ENCODE results near the gene TFDP2.
A peak's percentile ranks its signal among the peaks of the same experiment; 100 is the strongest.

TFDP2 gene

DNA sequence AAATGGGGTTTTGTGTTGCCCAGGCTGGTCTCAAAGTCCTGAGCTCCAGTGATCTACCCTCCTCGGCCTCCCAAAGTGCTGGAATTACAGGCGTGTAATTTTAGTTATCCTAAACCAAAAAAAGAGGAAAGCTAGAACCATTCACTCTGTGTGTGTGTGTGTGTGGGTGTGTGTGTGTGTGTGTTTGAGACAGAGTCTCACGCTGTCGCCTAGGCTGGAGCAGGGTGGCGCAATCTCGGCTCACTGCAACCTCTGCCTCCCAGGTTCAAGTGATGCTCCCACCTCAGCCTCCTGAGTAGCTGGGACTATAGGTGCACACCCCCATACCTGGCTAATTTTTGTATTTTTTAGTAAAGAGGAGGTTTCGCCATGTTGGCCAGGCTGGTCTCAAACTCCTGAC is 84.0 kb downstream of the TFDP2 start:
- no peak for DNase-seq

DNA sequence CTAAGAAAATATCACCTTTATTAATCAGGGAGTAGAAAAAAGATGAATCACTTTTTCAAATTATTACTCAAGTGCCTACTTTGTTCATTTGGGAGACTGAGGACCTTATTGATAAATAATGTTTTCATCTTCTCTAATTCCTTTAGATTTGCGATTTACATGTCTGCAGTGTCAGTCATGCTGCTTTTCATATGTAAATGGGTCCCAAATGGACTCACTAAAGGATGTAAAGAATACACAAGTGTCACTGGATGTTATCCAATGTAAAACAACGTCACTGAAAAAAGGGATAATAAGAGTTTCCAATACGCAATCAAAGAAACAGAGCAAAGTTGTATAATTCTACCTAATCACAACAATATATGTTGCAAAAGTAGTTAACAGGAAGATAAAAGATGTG is 84.9 kb downstream of the TFDP2 start:
- DNase-seq = no peak

DNA sequence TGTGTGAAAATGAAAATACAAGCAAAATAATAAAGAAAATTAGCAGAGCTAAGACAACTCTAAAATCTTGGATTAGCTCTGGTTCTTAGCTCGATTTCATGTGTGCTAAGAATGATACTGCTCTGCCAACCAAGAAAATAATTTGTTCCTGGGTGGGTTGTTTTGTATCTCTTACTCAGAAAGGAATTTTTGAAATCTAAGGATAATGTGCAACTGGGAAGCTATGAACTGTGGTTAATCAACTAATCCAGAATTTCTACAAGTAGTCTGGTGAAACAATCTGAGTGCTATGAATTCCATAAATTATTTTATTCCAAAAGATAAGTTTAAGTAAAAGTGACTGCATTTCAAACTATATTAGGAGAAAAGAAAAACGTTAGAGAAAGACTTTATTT is 92.0 kb downstream of the TFDP2 start:
- DNase-seq = no peak

DNA sequence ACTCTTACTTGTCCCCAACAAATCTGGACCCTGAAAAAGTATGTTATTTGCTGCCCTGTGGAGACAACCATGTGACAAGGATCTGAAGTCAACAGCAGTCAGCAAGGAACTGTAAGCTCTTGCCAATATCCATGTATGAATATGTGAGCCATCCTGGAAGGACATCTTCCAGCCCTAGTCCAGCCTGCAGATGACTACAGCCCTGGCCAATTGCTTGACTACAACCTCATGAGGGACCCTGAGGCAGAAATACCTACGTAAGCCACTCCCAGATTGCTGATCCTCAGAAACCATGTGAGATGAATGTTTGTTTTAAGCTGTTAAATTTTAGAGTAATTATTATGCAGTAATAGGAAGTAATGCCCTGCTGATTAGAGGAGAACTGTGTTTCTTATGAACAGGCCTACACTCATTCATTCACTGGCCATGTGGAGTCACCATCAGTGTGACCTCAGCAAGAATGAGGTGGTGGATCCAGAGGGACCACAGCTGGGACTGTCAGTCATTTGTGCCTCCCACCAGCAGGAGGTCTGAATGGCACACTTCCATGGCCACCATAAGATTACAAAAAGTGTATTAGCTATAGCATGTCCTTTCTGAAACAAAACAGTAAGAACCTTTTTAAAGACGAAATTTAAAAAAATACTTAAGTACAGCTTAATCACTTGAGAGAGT is 92.6 kb downstream of the TFDP2 start:
- no peak for DNase-seq

DNA sequence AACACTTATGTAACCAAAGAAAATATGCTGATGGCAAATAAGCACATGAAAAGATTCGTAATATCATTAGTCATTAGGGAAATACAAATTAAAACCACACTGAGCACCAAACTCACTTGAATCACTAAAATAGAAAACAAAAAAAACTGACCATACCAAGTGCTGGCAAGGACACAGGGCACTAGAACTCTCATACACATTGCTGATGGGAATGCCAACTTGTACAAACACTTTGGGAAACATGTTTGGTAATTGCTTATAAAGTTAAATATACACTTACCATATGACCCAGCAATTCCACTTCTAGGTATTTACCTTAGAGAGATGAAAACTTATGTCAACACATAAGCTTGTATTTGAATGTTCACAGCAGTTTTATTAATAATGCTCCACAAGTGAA is 95.5 kb downstream of the TFDP2 start:
- no peak for DNase-seq

DNA sequence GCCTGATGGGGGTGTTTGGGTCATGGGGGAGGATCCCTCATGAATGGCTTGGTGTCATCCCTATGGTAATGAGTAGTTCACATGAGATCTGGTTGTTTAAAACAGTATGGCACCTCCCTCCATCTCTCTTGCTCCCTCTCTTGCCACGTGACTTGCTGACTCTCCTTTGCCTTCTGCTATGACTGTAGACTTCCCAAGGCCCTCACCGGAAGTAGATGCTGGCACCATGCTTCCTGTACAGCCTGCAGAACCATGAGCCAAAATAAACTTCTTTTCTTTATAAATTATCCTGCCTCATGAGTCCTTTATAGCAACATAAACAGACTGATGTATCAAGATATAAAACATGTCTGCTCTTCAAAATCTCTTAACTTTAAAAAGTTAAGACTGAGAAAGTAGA is 96.1 kb downstream of the TFDP2 start:
- no peak for DNase-seq

DNA sequence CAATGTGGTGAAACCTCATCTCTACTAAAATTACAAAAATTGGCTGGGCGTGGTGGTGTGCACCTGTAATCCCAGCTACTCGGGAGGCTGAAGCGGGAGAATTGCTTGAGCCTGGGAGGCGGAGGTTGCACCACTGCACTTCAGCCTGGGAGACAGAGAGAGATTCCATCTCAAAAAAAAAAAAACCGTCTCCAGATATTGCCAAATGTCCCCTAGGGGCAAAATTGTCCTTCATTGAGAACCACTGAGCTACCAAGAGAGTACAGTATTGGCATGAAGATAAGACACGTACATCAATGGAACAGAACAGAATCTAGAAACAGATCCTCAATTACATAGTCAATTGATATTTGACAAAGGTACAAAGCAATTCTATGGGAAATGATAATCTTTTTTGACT is 98.0 kb downstream of the TFDP2 start:
- no peak for DNase-seq

GRCh38 chr3:142047021-142047369 is 102.3 kb downstream of the TFDP2 start:
- no peak for DNase-seq

DNA sequence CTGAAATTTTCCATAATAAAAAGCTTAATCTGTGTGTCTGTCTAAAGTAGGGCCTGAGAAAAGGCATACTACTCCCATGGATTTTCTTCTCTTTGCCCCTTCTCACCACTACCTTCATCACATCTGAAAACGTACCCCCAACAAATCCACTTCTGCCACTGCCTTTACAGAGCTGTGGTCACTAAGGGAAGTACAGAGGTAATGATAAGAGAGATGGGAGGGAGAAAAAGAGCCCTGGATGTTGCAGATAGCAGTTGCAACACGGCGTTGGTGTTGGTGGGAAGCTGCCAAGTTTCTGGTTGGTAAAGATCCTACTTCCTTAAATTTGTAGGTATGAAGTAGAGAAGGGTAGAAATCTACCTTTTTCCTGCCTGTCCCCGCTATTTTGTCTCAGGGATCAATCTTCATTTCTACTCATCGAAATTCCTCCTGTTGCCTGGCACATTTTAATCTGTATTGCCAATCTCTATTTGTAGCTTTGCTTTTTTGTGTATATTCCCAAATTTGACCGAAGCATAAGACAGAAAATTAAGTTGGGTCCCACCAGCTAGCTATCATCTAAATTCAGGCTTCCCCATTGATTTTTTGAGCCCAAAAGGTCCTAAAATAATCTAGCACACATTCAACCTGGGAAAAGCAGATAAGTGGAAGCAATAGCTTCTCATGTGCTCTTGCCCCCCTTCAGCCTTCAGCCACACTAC is 102.9 kb downstream of the TFDP2 start:
- DNase-seq = no peak

- DNase-seq = no peak
These were observed 108.3 kb downstream of the TFDP2 start for GRCh38 chr3:142040941-142041491.

GRCh38 chr3:142035308-142035922 is 113.9 kb downstream of the TFDP2 start:
- DNase-seq = no peak

DNA sequence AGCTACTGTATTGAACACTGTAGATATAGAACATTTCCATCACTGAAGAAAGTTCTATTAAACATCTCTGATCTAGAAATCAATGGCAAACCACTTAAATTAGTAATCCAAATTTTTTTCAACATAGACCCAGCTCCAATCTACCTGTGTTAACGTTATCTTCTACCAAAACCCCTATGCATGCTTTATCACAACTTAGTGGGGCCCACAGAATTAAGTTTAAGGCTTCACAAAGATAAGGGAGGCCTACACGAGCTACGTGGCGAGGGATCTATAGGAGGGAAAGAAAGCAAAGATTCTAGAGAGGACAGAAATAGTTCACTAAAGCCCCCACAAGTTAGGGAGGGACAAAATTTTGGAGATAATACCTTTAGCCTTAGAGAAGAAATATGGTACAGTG is 116.1 kb downstream of the TFDP2 start:
- no peak for DNase-seq

DNA sequence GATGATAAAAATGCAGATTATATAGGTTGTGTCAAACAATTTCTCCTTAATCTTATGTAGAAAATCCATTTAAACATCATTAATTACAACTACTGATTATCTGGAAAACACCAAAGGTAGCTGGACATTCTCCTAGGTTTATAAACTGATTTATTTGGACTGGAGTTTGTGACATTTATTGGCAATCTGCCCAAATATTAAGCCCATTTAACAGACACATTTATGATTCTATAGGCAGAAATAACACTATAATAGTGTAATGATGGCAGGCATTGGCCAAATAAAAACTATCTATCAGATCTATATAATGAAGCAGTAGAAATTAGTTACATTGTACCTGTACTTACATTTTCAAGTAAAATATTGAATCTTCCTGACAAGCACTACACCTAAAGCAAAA is 117.8 kb downstream of the TFDP2 start:
- DNase-seq = no peak

GRCh38 chr3:142029791-142030190 is 119.6 kb downstream of the TFDP2 start:
- DNase-seq = no peak

DNA sequence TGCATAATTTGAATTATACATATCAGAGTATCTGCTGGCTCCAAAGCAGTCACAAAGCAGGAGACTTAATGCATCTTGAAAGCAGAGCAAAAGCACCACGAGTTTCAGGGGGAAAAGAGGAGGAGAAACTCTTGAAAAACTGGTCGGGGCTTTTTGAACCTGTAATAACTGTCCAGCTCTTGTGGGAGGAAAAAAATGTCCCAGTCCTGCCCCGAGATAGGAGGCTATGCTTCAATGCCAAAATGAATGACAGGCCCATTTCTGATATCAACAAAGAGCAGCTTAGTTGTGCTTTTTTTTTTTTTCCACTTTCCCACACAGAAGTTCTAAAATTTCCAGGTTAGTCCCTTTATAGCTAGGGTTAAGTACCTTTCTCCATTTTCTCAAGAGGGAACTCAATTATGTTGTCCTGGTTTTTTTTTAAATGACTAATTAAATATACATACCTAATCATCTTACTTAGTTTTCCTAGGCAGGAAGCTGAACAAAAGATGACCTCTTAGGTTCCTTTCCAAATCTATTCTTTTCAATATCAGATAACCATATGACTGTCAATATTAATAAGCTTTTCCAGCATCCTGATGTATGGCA is 120.2 kb downstream of the TFDP2 start:
- DNase-seq = no peak

- DNase-seq = peak; percentile 21
These were observed 121.0 kb downstream of the TFDP2 start for GRCh38 chr3:142028243-142028777.

DNA sequence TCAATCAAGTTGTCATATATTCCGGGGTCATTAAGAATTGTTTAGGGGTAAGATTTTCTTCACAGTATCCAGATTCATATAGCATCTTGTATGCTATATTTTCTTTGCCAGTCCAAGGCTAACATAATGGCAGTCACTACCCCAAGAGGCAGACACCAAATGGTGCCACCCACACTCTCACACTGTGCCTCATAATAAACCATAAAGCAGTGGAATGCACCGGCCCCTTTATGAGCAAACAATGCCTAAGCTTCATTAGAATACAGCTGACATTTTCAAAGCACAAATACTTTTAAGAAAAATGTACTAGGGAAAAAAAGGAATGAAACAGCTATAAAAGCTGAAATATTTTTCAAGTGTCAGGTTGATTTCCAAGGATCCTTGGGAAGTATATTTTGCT is 121.6 kb downstream of the TFDP2 start:
- DNase-seq = no peak

DNA sequence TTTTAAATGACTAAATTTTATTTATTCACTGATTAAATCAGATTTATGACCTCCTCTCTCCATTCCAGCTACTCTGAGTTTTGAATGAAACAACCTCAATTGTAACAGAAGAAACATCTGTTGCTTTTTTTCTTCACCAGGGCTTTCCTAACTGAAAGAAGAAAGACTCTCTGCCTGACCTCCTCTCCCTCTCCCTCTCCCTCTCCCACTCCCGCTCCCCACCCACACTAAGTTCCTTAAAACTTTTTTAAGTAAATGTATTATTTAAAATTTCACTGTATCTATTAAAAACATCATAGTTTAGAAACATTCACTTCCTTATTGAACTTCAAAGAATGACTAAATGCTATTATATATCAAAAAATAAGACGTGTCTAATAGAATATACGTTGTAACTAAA is 122.0 kb downstream of the TFDP2 start:
- DNase-seq = no peak

DNA sequence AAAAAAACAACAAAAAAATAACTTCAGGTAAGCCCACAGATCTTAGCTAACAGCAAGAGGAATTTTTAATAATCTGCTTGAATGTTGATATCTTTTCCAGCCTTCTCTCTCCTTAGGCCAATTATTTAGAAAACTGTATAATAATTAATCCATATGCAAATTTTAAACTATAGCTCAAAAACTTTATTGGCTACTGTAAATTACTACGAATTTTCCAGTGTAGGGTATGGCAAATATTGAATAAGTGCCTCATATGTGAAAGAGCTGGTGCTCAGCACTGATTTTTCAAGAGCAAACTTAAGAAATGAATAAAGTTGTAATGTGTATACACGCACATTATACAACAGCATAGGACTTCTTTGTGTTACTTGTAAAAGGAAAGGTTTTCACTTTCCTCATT is 123.0 kb downstream of the TFDP2 start:
- DNase-seq = no peak

GRCh38 chr3:142022381-142022780 is 127.0 kb downstream of the TFDP2 start:
- DNase-seq = no peak

GRCh38 chr3:142021127-142021526 is 128.2 kb downstream of the TFDP2 start:
- no peak for DNase-seq

DNA sequence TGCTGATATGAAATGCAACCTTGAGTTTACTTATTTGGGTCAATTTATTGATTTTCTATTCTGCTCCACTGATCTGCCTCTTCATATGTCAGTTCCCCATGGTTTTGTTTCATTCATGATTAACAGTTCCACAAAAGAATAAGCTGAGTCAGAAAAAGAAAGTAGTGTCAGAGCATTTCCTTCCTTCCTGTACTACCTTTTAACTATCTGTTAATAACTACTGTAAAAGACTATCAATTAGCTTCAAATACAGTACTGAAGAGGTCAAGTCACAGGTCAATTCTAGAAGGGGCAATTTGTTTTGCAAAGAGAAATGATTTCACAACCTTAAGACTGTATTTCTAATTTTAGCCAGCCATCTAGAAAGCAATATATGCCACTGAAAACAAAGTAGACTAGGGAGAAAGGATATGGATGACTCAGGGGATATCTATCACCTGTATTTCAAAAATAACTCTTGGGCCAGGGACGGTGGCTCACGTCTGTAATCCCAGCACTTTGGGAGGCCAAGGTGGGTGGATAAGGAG is 129.5 kb downstream of the TFDP2 start:
- no peak for DNase-seq

GRCh38 chr3:142013993-142014392 is 135.4 kb downstream of the TFDP2 start:
- DNase-seq = no peak
